GM23338 (cell line): ENCODE measurements around the gene EHF. TPM values are rescaled to one million over a fixed set of nuclear protein-coding genes. Genes with fewer than 3 reads are reported as not detected.

ENCODE experiments used
- ATAC-seq: fragments of 200-7000 bp; cut with Tn5 transposase; 3 replicates; pipeline ENCODE4 v1.9.1; 2020
- DNase-seq: peaks from one replicate; pipeline ENCODE4 v3.0.0-alpha.2; 2015; ENCODE audit warnings: low spot score
- H2AFZ ChIP-seq: fragments of 200-600 bp; sonication (generic); 2 replicates; pipeline ENCODE4 v1.8.0; 2016; ENCODE audit warnings: antibody characterized with exemption, mild to moderate bottlenecking, moderate library complexity
- H3F3A ChIP-seq: fragments of 200-600 bp; sonication (generic); replicated peaks from 2 replicates; pipeline ENCODE4 v1.8.0; 2017; ENCODE audit warnings: antibody characterized with exemption, mixed run types, low read depth
- H3K27ac ChIP-seq: fragments of 200-600 bp; sonication (generic); 2 replicates; pipeline ENCODE4 v1.6.1; 2016; ENCODE audit warnings: low read depth
- H3K27me3 ChIP-seq: fragments of 200-600 bp; sonication (generic); 2 replicates; pipeline ENCODE4 v1.8.0; 2016; ENCODE audit warnings: mild to moderate bottlenecking, mixed run types, moderate library complexity; ENCODE audit not compliant: insufficient read depth
- H3K36me3 ChIP-seq: fragments of 200-600 bp; sonication (generic); 2 replicates; pipeline ENCODE4 v1.8.0; 2016; ENCODE audit warnings: mild to moderate bottlenecking; ENCODE audit not compliant: insufficient read depth
- H3K4me1 ChIP-seq: fragments of 200-600 bp; sonication (generic); 2 replicates; pipeline ENCODE4 v1.8.0; 2016; ENCODE audit warnings: mild to moderate bottlenecking, moderate library complexity; ENCODE audit not compliant: insufficient read depth
- H3K4me2 ChIP-seq: fragments of 200-600 bp; sonication (generic); 2 replicates; pipeline ENCODE4 v1.7.1; 2017; ENCODE audit warnings: mixed run types
- H3K4me3 ChIP-seq: fragments of 200-600 bp; sonication (generic); 2 replicates; pipeline ENCODE4 v1.6.1; 2016; ENCODE audit warnings: mixed run types
- H3K79me2 ChIP-seq: fragments of 200-600 bp; sonication (generic); replicated peaks from 2 replicates; pipeline ENCODE4 v1.8.0; 2017; ENCODE audit warnings: mild to moderate bottlenecking; ENCODE audit not compliant: insufficient read depth
- H3K9me2 ChIP-seq: fragments of 200-600 bp; sonication (generic); 2 replicates; pipeline ENCODE4 v1.8.0; 2017; ENCODE audit not compliant: insufficient read depth
- H4K20me1 ChIP-seq: fragments of 200-600 bp; sonication (generic); replicated peaks from 2 replicates; pipeline ENCODE4 v1.8.0; 2017; ENCODE audit warnings: mild to moderate bottlenecking; ENCODE audit not compliant: insufficient read depth
- H3K27ac Mint-ChIP-seq: 2 replicates; pipeline ENCODE4 v1.8.0; 2020; ENCODE audit warnings: inconsistent platforms, mild to moderate bottlenecking, moderate library complexity, mixed read lengths
- H3K27me3 Mint-ChIP-seq: 3 replicates; pipeline ENCODE4 v1.8.0; 2022; ENCODE audit warnings: low read depth, mild to moderate bottlenecking, moderate library complexity, mixed read lengths, inconsistent platforms; ENCODE audit not compliant: insufficient read depth, poor library complexity
- H3K36me3 Mint-ChIP-seq: 3 replicates; pipeline ENCODE4 v1.8.0; 2021; ENCODE audit warnings: low read depth, mild to moderate bottlenecking, inconsistent platforms, moderate library complexity, mixed read lengths
- H3K4me1 Mint-ChIP-seq: 3 replicates; pipeline ENCODE4 v1.8.0; 2020; ENCODE audit warnings: mild to moderate bottlenecking, inconsistent platforms, mixed read lengths
- H3K4me3 Mint-ChIP-seq: 3 replicates; pipeline ENCODE4 v1.8.0; 2021; ENCODE audit warnings: moderate library complexity, mild to moderate bottlenecking, inconsistent platforms, mixed read lengths
- H3K9me3 Mint-ChIP-seq: 3 replicates; pipeline ENCODE4 v1.8.0; 2020; ENCODE audit warnings: moderate library complexity, mild to moderate bottlenecking, inconsistent platforms, mixed read lengths
- ETS1 ChIP-seq: IDR thresholded peaks from 2 replicates; pipeline ENCODE4 v1.6.1; 2016; ENCODE audit warnings: antibody characterized with exemption
- EZH2 ChIP-seq: fragments of 200-600 bp; sonication (generic); IDR thresholded peaks from one replicate; pipeline ENCODE4 v1.8.0; 2017; ENCODE audit warnings: antibody characterized with exemption, mild to moderate bottlenecking, low read depth; ENCODE audit not compliant: unreplicated experiment
- EZH2phosphoT487 ChIP-seq: fragments of 200-600 bp; sonication (generic); IDR thresholded peaks from one replicate; pipeline ENCODE4 v1.8.1; 2018; ENCODE audit warnings: antibody characterized with exemption; ENCODE audit not compliant: unreplicated experiment
- NANOG ChIP-seq: IDR thresholded peaks from 2 replicates; pipeline ENCODE4 v1.6.1; 2016; ENCODE audit warnings: antibody characterized with exemption, borderline replicate concordance
- REST ChIP-seq: IDR thresholded peaks from one replicate; pipeline ENCODE4 v1.6.1; 2018; ENCODE audit warnings: antibody characterized with exemption; ENCODE audit not compliant: unreplicated experiment
- STAT1 ChIP-seq: IDR thresholded peaks from one replicate; pipeline ENCODE4 v1.6.1; 2016; ENCODE audit warnings: antibody characterized with exemption; ENCODE audit not compliant: unreplicated experiment
- ZNF114 ChIP-seq: fragments of 250-450 bp; sonication (Bioruptor Pico); IDR thresholded peaks from 2 replicates; pipeline ENCODE4 v1.5.0; 2020; ENCODE audit warnings: mild to moderate bottlenecking, moderate library complexity
- ZNF462 ChIP-seq: fragments of 250-450 bp; sonication (Bioruptor Pico); IDR thresholded peaks from 2 replicates; pipeline ENCODE4 v1.5.0; 2020; ENCODE audit warnings: mild to moderate bottlenecking, moderate library complexity
- polyA plus RNA-seq: library from polyadenylated mRNA; unstranded; fragments of >200 nt; fragmentation: Nextera tagmentation; extraction: Ambion mirVana; gene quantifications from 2 replicates; pipeline ENCODE4 v1.2.1, GENCODE V29; 2016
- total RNA-seq: library from RNA; depleted of rRNA; stranded (reverse); fragments of >200 nt; shearing (Covaris generic); gene quantifications from 2 replicates; pipeline ENCODE4 v1.2.3, GENCODE V29; 2014

Gene EHF
- total and polyA plus RNA-seq, 2 experiments from 2014 or later = not detected

GRCh38 chr11:34638897-34639296 lies 18.0 kb downstream of the EHF start:
- Histone ChIP-seq H3K4me2 (no peak overlapping the region), H3K9me2 (0 out of 2 replicates have a peak, but pooled peaks cover 3% of the 10 kb centered on the region), H3K27me3 (no peaks in the 10 kb centered on the region), H3K4me1 (no peaks in the 10 kb centered on the region), H3K36me3 (no peaks in the 10 kb centered on the region), H3K79me2 (no peaks in the 10 kb centered on the region), H4K20me1 (no peaks in the 10 kb centered on the region), H3K27ac (no peak overlapping the region), H3K4me3 (no peak overlapping the region), H3F3A (no peaks in the 10 kb centered on the region), H2AFZ (no peak overlapping the region)
- Mint-ChIP-seq H3K4me3 (no peak overlapping the region), H3K27ac (no peak overlapping the region), H3K36me3 (no peaks in the 10 kb centered on the region), H3K4me1 (peaks cover 2% of the 10 kb centered on the region; the same call in 2 of the 3 replicates), H3K27me3 (peaks cover 2% of the 10 kb centered on the region), H3K9me3 (no peaks in the 10 kb centered on the region)
- DNase-seq (no peak), ATAC-seq (no peak)
- no peak for TF ChIP-seq STAT1
- no peak for TF ChIP-seq ZNF114
- TF ChIP-seq EZH2 = no peak
- no peak for TF ChIP-seq EZH2phosphoT487
- TF ChIP-seq NANOG = no peak
- TF ChIP-seq ETS1 = no peak
- no peak for TF ChIP-seq REST
- TF ChIP-seq ZNF462 (CRISPR knock-in tag) = no peak
